B cell (primary cell): ENCODE data around the gene MTG2. TPM values are rescaled to one million over a fixed set of nuclear protein-coding genes. Genes with fewer than 3 reads are reported as not detected.

Source experiments
- ATAC-seq: fragments of 200-7000 bp; cut with Tn5 transposase; one replicate; pipeline ENCODE4 v1.10.0; 2021; ENCODE audit warnings: low read depth, mild to moderate bottlenecking, moderate number of reproducible peaks, moderate library complexity
- CTCF ChIA-PET: fragments of 350-600 bp; sonication (Branson Sonifier 250); formaldehyde crosslinking; loops from one replicate; lab custom pipeline; 2021; ENCODE audit warnings: antibody characterized with exemption, inconsistent platforms; lab: Charles Lee
- POLR2A ChIA-PET: fragments of 350-600 bp; sonication (Branson Sonifier 250); formaldehyde crosslinking; loops from one replicate; lab custom pipeline; 2021; ENCODE audit warnings: antibody characterized with exemption; lab: Charles Lee
- DNase-seq: peaks from one replicate; pipeline ENCODE4 v3.0.0; 2013
- H2AFZ ChIP-seq: 2 replicates; pipeline ENCODE4 v1.6.1; 2012; ENCODE audit warnings: mild to moderate bottlenecking, low read depth, low read length; ENCODE audit not compliant: insufficient read depth, poor library complexity, severe bottlenecking
- H3K27ac ChIP-seq, 2 donors: 1 replicate in 1 of 2; 2 replicates in 1 of 2; pipeline ENCODE4 v1.5.1; 2012 to 2013; ENCODE audit warnings: low read length in 2 of 2, mild to moderate bottlenecking in 2 of 2, moderate library complexity in 1 of 2
- H3K27me3 ChIP-seq, 4 experiments: fragments of 200-600 bp in 1 of 4; sonication (generic) in 1 of 4; replicated peaks in 1 of 4; 1 replicate in 2 of 4; 2 replicates in 2 of 4; pipeline versions ENCODE4 v1.6.1 to v1.7.0; 2013 to 2016; ENCODE audit warnings: low read length in 3 of 4, mild to moderate bottlenecking in 2 of 4, mixed read lengths in 1 of 4, moderate library complexity in 1 of 4; ENCODE audit not compliant: insufficient read depth in 4 of 4, control insufficient read depth in 3 of 4; ENCODE audit errors: control extremely low read depth in 1 of 4
- H3K36me3 ChIP-seq, 2 experiments: replicated peaks in 1 of 2; 1 replicate in 1 of 2; 2 replicates in 1 of 2; pipeline versions ENCODE4 v1.6.1 to v1.7.1; 2013; ENCODE audit warnings: low read length in 1 of 2; ENCODE audit not compliant: insufficient read depth in 2 of 2, control insufficient read depth in 1 of 2; ENCODE audit errors: control extremely low read depth in 1 of 2, extremely low read depth in 1 of 2
- H3K4me1 ChIP-seq, 2 donors: fragments of 200-600 bp in 1 of 2; sonication (generic) in 1 of 2; 1 replicate in 1 of 2; 2 replicates in 1 of 2; pipeline versions ENCODE4 v1.5.1 to v1.6.1; 2013 to 2017; ENCODE audit warnings: low read length in 2 of 2; ENCODE audit not compliant: control insufficient read depth in 2 of 2, insufficient read depth in 2 of 2
- H3K4me2 ChIP-seq: replicated peaks from 2 replicates; pipeline ENCODE3; 2012; ENCODE audit warnings: mild to moderate bottlenecking, low read depth, low read length; ENCODE audit not compliant: poor library complexity, severe bottlenecking
- H3K4me3 ChIP-seq, 5 experiments: fragments of 200-600 bp in 1 of 5; sonication (generic) in 1 of 5; 1 replicate in 3 of 5; 2 replicates in 2 of 5; pipeline versions ENCODE4 v1.5.1 to v1.7.0; 2011 to 2016; ENCODE audit warnings: low read length in 4 of 5, mild to moderate bottlenecking in 4 of 5, low read depth in 2 of 5, control low read depth in 1 of 5, moderate library complexity in 1 of 5; ENCODE audit not compliant: insufficient read depth in 1 of 5; ENCODE audit errors: control extremely low read depth in 1 of 5, extremely low read depth in 1 of 5
- H3K79me2 ChIP-seq: fragments of 200-600 bp; sonication (generic); one replicate; pipeline ENCODE4 v1.6.0; 2016; ENCODE audit warnings: low read length; ENCODE audit not compliant: control insufficient read depth, insufficient read depth
- H3K9ac ChIP-seq: fragments of 200-600 bp; sonication (generic); 2 replicates; pipeline ENCODE4 v1.6.1; 2017; ENCODE audit warnings: mild to moderate bottlenecking, low read length, moderate library complexity
- H3K9me3 ChIP-seq, 3 donors: one replicate each; pipeline versions ENCODE4 v1.6.1 to v1.7.1; 2013; ENCODE audit warnings: low read length in 2 of 3; ENCODE audit not compliant: control insufficient read depth in 2 of 3, insufficient read depth in 1 of 3; ENCODE audit errors: control extremely low read depth in 1 of 3
- H4K20me1 ChIP-seq: 2 replicates; pipeline ENCODE4 v1.6.0; 2012; ENCODE audit warnings: mild to moderate bottlenecking, low read length; ENCODE audit not compliant: insufficient read depth, control insufficient read depth, poor library complexity, severe bottlenecking
- H3K27ac Mint-ChIP-seq: one replicate; pipeline ENCODE4 v1.8.0; 2021; ENCODE audit warnings: mixed read lengths
- H3K27me3 Mint-ChIP-seq: one replicate; pipeline ENCODE4 v1.8.0; 2021; ENCODE audit warnings: mixed read lengths
- H3K4me1 Mint-ChIP-seq: one replicate; pipeline ENCODE4 v1.8.0; 2021; ENCODE audit warnings: mixed read lengths
- H3K4me3 Mint-ChIP-seq: one replicate; pipeline ENCODE4 v1.8.0; 2021; ENCODE audit warnings: mixed read lengths
- H3K9me3 Mint-ChIP-seq: one replicate; pipeline ENCODE4 v1.8.0; 2022; ENCODE audit warnings: mixed read lengths; ENCODE audit not compliant: insufficient read depth
- CTCF ChIP-seq: fragments of 200-600 bp; IDR thresholded peaks from one replicate; pipeline ENCODE4 v1.8.0; 2022; ENCODE audit warnings: antibody characterized with exemption, mild to moderate bottlenecking
- EZH2 ChIP-seq: IDR thresholded peaks from 2 replicates; pipeline ENCODE4 v1.6.1; 2012; ENCODE audit warnings: borderline replicate concordance, low read depth, mild to moderate bottlenecking, moderate library complexity, low read length; ENCODE audit not compliant: insufficient read depth, poor library complexity, severe bottlenecking
- WGBS: methylation state at CpG from one replicate; pipeline ENCODE4 v1.1.5; 2013; ENCODE audit warnings: missing lambda C conversion rate; ENCODE audit not compliant: insufficient coverage; 5-methylcytosine and 5-hydroxymethylcytosine counted together
- intact Hi-C: fragments of 100-400 bp; cut with micrococcal nuclease; formaldehyde crosslinking; loops from one replicate; pipeline ENCODE4 v1.10.0; 2022
- polyA minus RNA-seq: library from RNA; depleted of rRNA, polyadenylated mRNA; stranded (reverse); fragments of >200 nt; gene quantifications from 2 replicates; pipeline ENCODE4 v1.2.3, GENCODE V29; 2012
- polyA plus RNA-seq: library from polyadenylated mRNA; depleted of rRNA; stranded (reverse); fragments of >200 nt; gene quantifications from 2 replicates; pipeline ENCODE4 v1.2.3, GENCODE V29; 2012
- total RNA-seq, 2 donors: library from RNA; stranded (reverse); fragments of 120-200 nt in 1 of 2; gene quantifications; 1 replicate in 1 of 2; 2 replicates in 1 of 2; pipeline versions ENCODE4 v1.2.3 to v1.2.4, GENCODE V29; 2013 to 2022

MTG2 gene
- 47.6 and 48.4 TPM in 2 replicates for total RNA-seq
- total RNA-seq (2013): 28.5 TPM
- polyA plus RNA-seq: 24.9 and 29.6 TPM in 2 replicates
- polyA minus RNA-seq: 26.3 and 27.7 TPM in 2 replicates

- H3K36me3 ChIP-seq: no peaks in the 10 kb centered on the region
- peak within 1 kb of the TSS; percentile 81 to 88 (median 84) for H3K4me3 ChIP-seq
- H3K27ac Mint-ChIP-seq: peak within 1 kb of the TSS; percentile 98
- H3K4me2 ChIP-seq: peak within 1 kb of the TSS; percentile 96
- DNase-seq (peak; percentile 96), ATAC-seq (peak; percentile 90)
- H4K20me1 ChIP-seq: peaks cover 14% of the 10 kb centered on the region
- peaks cover 13 to 18% of the 10 kb centered on the region in 2 donors for H3K4me1 ChIP-seq
- peaks cover 45% of the 10 kb centered on the region for H3K79me2 ChIP-seq
- TF ChIP-seq CTCF (no peak), EZH2 (no peak)
- CTCF ChIA-PET: no interaction called here
- no peaks in the 10 kb centered on the region for H3K9me3 Mint-ChIP-seq
- peaks cover 39% of the 10 kb centered on the region for H3K4me1 Mint-ChIP-seq
- intact Hi-C loops: loop anchor here (1.0 to 5.0 kb wide), 6 partner anchors 39 to 770 kb away; partner anchors contain the start of genes ADRM1, LSM14B, OSBPL2 and PSMA7
- H3K4me3 Mint-ChIP-seq: peak within 1 kb of the TSS; percentile 97
- no peaks in the 10 kb centered on the region for H3K9me3 ChIP-seq
- peak within 1 kb of the TSS; percentile 93 for H2AFZ ChIP-seq
- peak within 1 kb of the TSS; percentile 86 to 97 for H3K27ac ChIP-seq
- under 1% methylated on average over 92 of the region's 96 CpGs for WGBS
- no peaks in the 10 kb centered on the region for H3K27me3 Mint-ChIP-seq
- POLR2A ChIA-PET: no interaction called here
- H3K27me3 ChIP-seq: no peaks in the 10 kb centered on the region
- H3K9ac ChIP-seq: peak within 1 kb of the TSS; percentile 95
Measured at GRCh38 chr20:62182469-62183425, at the start of gene MTG2. MTG2 (plus strand) TSS chr20:62183028; CDS start chr20:62193421, 10,393 bp downstream.
